KMS-11 (cell line): ENCODE data around the gene SPDYE6.
"Not testable (repeated sequence)": the region's sequence is repeated elsewhere in the genome, so short reads cannot be mapped to it uniquely, and the experiment has no call there.

Experiments
- H2AFZ ChIP-seq: fragments of 200-600 bp; sonication (generic); 2 replicates; pipeline ENCODE4 v1.6.1; 2016; ENCODE audit warnings: antibody characterized with exemption, mixed run types, low read depth
- H3K27ac ChIP-seq: fragments of 200-600 bp; sonication (generic); 2 replicates; pipeline ENCODE4 v1.6.1; 2016; ENCODE audit warnings: mild to moderate bottlenecking, mixed run types
- H3K27me3 ChIP-seq: fragments of 200-600 bp; sonication (generic); 2 replicates; pipeline ENCODE4 v1.6.1; 2017; ENCODE audit warnings: mild to moderate bottlenecking, low read depth, mixed run types, moderate library complexity; ENCODE audit not compliant: insufficient read depth
- H3K36me3 ChIP-seq: fragments of 200-600 bp; sonication (generic); 2 replicates; pipeline ENCODE4 v1.6.1; 2017; ENCODE audit warnings: mild to moderate bottlenecking, mixed run types; ENCODE audit not compliant: insufficient read depth
- H3K4me1 ChIP-seq: fragments of 200-600 bp; sonication (generic); 2 replicates; pipeline ENCODE4 v1.6.1; 2016; ENCODE audit warnings: mild to moderate bottlenecking, low read depth, mixed run types; ENCODE audit not compliant: poor library complexity, severe bottlenecking
- H3K4me2 ChIP-seq: fragments of 200-600 bp; sonication (generic); 2 replicates; pipeline ENCODE4 v1.7.0; 2016; ENCODE audit warnings: mild to moderate bottlenecking, mixed run types
- H3K4me3 ChIP-seq: fragments of 200-600 bp; sonication (generic); IDR thresholded peaks from 2 replicates; pipeline ENCODE4 v1.6.1; 2017; ENCODE audit warnings: low read depth, low read length, mixed read lengths; ENCODE audit not compliant: insufficient read depth
- H3K79me2 ChIP-seq: fragments of 200-600 bp; sonication (generic); 2 replicates; pipeline ENCODE4 v1.6.1; 2016; ENCODE audit warnings: low read depth, mixed run types; ENCODE audit not compliant: insufficient read depth
- H3K9ac ChIP-seq: fragments of 200-600 bp; sonication (generic); 2 replicates; pipeline ENCODE4 v1.6.1; 2016; ENCODE audit warnings: mild to moderate bottlenecking, mixed run types
- H4K20me1 ChIP-seq: fragments of 200-600 bp; sonication (generic); 2 replicates; pipeline ENCODE4 v1.6.1; 2016; ENCODE audit warnings: mild to moderate bottlenecking, mixed run types; ENCODE audit not compliant: insufficient read depth
- TF ChIP-seq, protein P1 (sequence below): fragments of 200-600 bp; sonication (generic); conservative IDR thresholded peaks from 2 replicates; pipeline ENCODE4 v1.6.1; 2017; ENCODE audit warnings: low read depth, mild to moderate bottlenecking, antibody characterized with exemption, low read length, moderate library complexity, mixed read lengths

Gene SPDYE6

DNA sequence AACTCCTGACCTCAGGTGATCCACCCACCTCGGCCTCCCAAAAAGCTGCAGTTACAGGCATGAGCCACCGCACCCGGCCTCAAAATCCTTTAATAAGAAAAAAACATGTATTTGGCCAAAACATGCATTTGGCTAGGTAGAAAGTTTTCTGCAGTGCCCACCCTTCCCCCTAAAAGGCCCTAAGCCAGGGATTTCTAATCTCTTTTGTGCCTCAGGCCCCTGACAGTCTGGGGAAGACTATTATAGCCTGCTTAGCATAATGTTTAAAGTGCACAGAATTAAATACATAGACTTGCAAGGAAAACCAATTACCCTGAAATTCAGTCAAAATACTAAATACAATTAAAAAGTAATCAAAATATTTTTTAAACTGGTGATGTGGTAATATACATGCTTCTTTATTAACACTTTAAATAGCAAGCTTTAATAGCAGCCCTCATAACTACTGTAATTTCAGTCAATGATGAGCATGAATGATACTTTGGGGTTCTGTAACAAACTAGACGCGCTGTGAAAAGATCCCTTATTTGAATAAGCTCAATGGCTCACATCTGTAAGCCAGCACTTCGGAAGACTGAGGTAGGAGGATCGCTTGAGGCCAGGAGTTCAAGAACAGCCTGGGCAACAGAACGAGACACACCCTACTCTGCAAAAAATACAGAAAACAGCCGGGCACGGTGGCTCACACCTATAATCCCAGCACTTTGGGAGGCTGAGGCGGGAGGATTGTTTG lies 29.9 kb downstream of the SPDYE6 start:
- no peak overlapping the region for H2AFZ ChIP-seq
- no peak overlapping the region for H3K27ac ChIP-seq
- H3K4me1 ChIP-seq = no peaks in the 10 kb centered on the region
- H3K27me3 ChIP-seq = no peaks in the 10 kb centered on the region
- no peaks in the 10 kb centered on the region for H3K36me3 ChIP-seq
- TF ChIP-seq, protein P1, sequence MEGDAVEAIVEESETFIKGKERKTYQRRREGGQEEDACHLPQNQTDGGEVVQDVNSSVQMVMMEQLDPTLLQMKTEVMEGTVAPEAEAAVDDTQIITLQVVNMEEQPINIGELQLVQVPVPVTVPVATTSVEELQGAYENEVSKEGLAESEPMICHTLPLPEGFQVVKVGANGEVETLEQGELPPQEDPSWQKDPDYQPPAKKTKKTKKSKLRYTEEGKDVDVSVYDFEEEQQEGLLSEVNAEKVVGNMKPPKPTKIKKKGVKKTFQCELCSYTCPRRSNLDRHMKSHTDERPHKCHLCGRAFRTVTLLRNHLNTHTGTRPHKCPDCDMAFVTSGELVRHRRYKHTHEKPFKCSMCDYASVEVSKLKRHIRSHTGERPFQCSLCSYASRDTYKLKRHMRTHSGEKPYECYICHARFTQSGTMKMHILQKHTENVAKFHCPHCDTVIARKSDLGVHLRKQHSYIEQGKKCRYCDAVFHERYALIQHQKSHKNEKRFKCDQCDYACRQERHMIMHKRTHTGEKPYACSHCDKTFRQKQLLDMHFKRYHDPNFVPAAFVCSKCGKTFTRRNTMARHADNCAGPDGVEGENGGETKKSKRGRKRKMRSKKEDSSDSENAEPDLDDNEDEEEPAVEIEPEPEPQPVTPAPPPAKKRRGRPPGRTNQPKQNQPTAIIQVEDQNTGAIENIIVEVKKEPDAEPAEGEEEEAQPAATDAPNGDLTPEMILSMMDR = no peak
- no peak overlapping the region for H3K9ac ChIP-seq
- H4K20me1 ChIP-seq = no peaks in the 10 kb centered on the region
- H3K4me2 ChIP-seq = no peak overlapping the region
- H3K4me3 ChIP-seq = no peak overlapping the region
- no peaks in the 10 kb centered on the region for H3K79me2 ChIP-seq

GRCh38 chr7:102325106-102325505 lies 31.1 kb downstream of the SPDYE6 start:
- H3K4me2 ChIP-seq, H3K27ac ChIP-seq, H2AFZ ChIP-seq, H3K27me3 ChIP-seq, H3K79me2 ChIP-seq, H3K36me3 ChIP-seq, H4K20me1 ChIP-seq, H3K9ac ChIP-seq, H3K4me3 ChIP-seq, H3K4me1 ChIP-seq: not testable (repeated sequence)

DNA sequence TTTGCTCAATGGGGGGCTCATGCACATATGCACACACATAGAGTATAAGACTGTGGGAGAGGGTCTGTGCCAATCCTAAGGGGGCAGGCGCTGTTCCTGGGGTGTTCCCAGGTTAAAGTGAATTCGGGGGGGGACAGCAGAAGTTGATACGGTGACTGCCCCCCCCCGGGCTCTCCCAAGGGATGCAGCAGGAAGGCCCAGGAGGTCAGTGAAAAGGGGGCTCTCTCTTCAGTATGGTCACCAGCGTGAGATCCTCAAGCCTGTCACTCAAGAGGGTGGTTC lies 32.4 kb downstream of the SPDYE6 start:
- H4K20me1 ChIP-seq = no peaks in the 10 kb centered on the region
- no peak overlapping the region for H3K9ac ChIP-seq
- no peaks in the 10 kb centered on the region for H3K27me3 ChIP-seq
- no peaks in the 10 kb centered on the region for H3K4me1 ChIP-seq
- H3K36me3 ChIP-seq = no peaks in the 10 kb centered on the region
- no peak overlapping the region for H3K4me3 ChIP-seq
- H3K27ac ChIP-seq = no peak overlapping the region
- H2AFZ ChIP-seq = no peak overlapping the region
- no peaks in the 10 kb centered on the region for H3K79me2 ChIP-seq
- no peak overlapping the region for H3K4me2 ChIP-seq
- TF ChIP-seq, protein P1 = no peak

- Histone ChIP-seq H3K4me3 (no peak overlapping the region), H3K9ac (no peak overlapping the region), H2AFZ (no peak overlapping the region), H3K79me2 (no peaks in the 10 kb centered on the region), H3K27ac (peak overlapping the region; percentile 0; the same call in 1 of the 2 replicates), H3K4me2 (no peak overlapping the region), H3K27me3 (no peaks in the 10 kb centered on the region), H3K4me1 (no peaks in the 10 kb centered on the region), H3K36me3 (peaks cover under 1% of the 10 kb centered on the region; the same call in 1 of the 2 replicates), H4K20me1 (no peaks in the 10 kb centered on the region)
- TF ChIP-seq, protein P1 = no peak
Observed at GRCh38 chr7:102322202-102322715, 34.0 kb downstream of the SPDYE6 start.

DNA sequence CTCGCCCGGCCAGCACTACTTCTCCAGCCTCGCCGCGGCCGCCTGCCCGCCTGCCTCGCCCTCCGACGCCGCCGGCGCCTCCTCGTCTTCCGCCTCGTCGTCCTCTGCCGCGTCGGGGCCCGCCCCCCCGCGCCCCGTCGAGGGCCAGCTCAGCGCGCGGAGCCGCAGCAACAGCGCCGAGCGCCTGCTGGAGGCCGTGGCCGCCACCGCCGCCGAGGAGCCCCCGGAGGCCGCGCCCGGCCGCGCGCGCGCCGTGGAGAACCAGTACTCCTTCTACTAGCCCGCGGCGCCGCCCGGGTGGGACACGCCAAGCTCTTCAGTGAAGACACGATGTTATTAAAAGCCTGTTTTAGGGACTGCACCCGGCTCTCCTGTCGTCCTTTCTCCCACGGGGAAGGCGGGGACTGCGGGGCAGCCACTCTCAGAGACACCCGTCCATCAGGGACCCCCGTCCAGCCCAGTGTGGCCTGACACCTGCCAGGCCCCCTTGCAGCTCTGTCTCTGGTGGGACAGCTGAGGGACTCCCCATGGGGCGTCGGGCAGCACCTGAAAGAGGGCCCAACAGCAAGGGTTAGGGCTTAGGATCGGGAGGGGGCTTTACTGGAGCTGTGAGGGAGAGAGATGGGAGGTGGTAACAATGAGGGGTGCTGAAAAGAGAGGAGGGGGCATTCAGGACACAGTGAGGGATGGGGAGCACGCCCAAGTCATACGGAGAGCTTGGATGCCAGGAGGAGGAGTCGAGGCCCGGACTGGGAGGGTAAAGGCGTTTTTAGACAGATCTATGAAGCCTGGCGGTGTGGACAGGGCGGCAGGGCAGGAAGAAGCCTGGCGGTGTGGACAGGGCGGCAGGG lies 34.7 kb downstream of the SPDYE6 start:
- H4K20me1 ChIP-seq = no peaks in the 10 kb centered on the region
- no peak overlapping the region for H2AFZ ChIP-seq
- H3K4me3 ChIP-seq = no peak overlapping the region
- H3K4me2 ChIP-seq = no peak overlapping the region
- H3K9ac ChIP-seq = no peak overlapping the region
- peaks cover 4% of the 10 kb centered on the region; the same call in 1 of the 2 replicates for H3K36me3 ChIP-seq
- no peak overlapping the region for H3K27ac ChIP-seq
- TF ChIP-seq, protein P1 = no peak
- H3K4me1 ChIP-seq = no peaks in the 10 kb centered on the region
- H3K79me2 ChIP-seq = no peaks in the 10 kb centered on the region
- H3K27me3 ChIP-seq = no peaks in the 10 kb centered on the region
